Pancreas (tissue), 10 donors: ENCODE results near the gene LYZL4. TPM values are rescaled to one million over a fixed set of nuclear protein-coding genes. Genes with fewer than 3 reads are reported as not detected.

ENCODE experiments used
- ATAC-seq, 4 donors: fragments of 200-7000 bp; cut with Tn5 transposase; one replicate each; pipeline versions ENCODE4 v1.8.0 to v1.9.1; 2020; ENCODE audit warnings: mild to moderate bottlenecking in 4 of 4, moderate library complexity in 4 of 4
- DNase-seq, 6 donors: peaks; one replicate each; pipeline ENCODE4 v3.0.0-alpha.2; 2020
- FAIRE-seq: peaks from 2 replicates; lab custom pipeline; 2012; peaks lifted over from hg19 to GRCh38; lab: Jason Lieb, UNC
- H3K27ac ChIP-seq, 4 donors: fragments of 200-600 bp; sonication (generic); 1 replicate in 3 of 4; 2 replicates in 1 of 4; pipeline versions ENCODE4 v1.5.0 to v1.8.0; 2020
- H3K27me3 ChIP-seq, 4 donors: fragments of 200-600 bp; one replicate each; pipeline ENCODE4 v1.8.0; 2021
- H3K36me3 ChIP-seq, 3 donors: fragments of 200-600 bp; sonication (generic) in 1 of 3; one replicate each; pipeline versions ENCODE4 v1.5.0 to v1.8.0; 2020 to 2021
- H3K4me1 ChIP-seq, 3 donors: fragments of 200-600 bp; one replicate each; pipeline ENCODE4 v1.8.0; 2021
- H3K4me3 ChIP-seq, 4 donors: fragments of 200-600 bp; sonication (generic) in 2 of 4; one replicate each; pipeline versions ENCODE4 v1.5.0 to v1.8.0; 2020 to 2021
- H3K9me3 ChIP-seq, 4 donors: fragments of 200-600 bp; one replicate each; pipeline ENCODE4 v1.8.0; 2021
- WGBS, 2 donors: extraction: QIAGEN DNeasy Blood & Tissue Kit; methylation state at CpG; one replicate each; pipeline ENCODE4 v1.1.7; 2013; 5-methylcytosine and 5-hydroxymethylcytosine counted together
- intact Hi-C, 3 donors: fragments of 100-400 bp; cut with DNase I; formaldehyde crosslinking; loops; one replicate each; pipeline versions ENCODE4 v1.11.1 to v1.14.2; 2022
- polyA plus RNA-seq, 2 donors: library from polyadenylated mRNA; stranded (reverse); fragments of 200-250 nt; gene quantifications; one replicate each; pipeline ENCODE4 v1.2.3, GENCODE V29; 2013
- total RNA-seq, 6 donors: library from RNA; stranded (reverse); fragmentation: NEBNext Ultra II Directional in 4 of 6; extraction: Animal tissue kit (Norgen Biotek cat#: 25700) in 4 of 6; gene quantifications; one replicate each; pipeline versions ENCODE4 v1.2.1 to v1.2.4, GENCODE V29; 2021 to 2023
- TF ChIP-seq, protein P1 (sequence below), 4 donors: fragments of 200-600 bp; sonication (generic) in 3 of 4; IDR thresholded peaks; one replicate each; pipeline versions ENCODE4 v1.5.0 to v1.8.0; 2021; ENCODE audit warnings: antibody characterized with exemption in 4 of 4
- donor health status: healthy with polysubstance abuse.
- donor health status: DM: no; HTN: no; CAD: no; lungs with moderate emphysema.
- donor health status: DM: no; HTN: no; CAD: no.
- donor health status: control.
- donor health status: control.
- donor health status: Bipolar disorder and iron deficiency.
- donor health status: DM: yes; HTN: yes; CAD: no.
- donor health status: DM: no; HTN: no; CAD: no.
- donor health status: DM: no; HTN: no; CAD: no.
- donor health status: DM: yes; HTN: yes; CAD: no.

LYZL4 gene
- total and polyA plus RNA-seq, 8 donors: not detected

DNA sequence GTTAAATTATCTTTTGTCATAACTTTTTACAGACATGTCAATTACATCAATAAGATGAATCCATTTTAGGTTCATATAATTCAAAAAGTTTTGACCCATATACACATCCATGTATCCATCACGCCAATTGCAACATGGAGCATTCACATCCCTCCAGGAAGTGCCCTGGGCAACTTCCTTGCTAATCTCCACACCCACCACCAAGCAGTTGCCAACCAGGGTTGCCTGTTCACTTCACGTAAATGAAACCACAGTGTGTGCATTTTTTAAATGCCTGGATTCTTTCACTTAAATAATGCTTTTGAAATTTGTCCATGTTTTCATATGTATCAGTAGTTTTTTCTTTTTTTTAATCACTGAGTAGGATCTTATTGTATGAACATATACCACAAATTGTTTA, 40.7 kb upstream of the LYZL4 start:
- WGBS, 2 donors: 82 to 96% methylated on average over 2 of the region's 2 CpGs
- TF ChIP-seq, protein P1, sequence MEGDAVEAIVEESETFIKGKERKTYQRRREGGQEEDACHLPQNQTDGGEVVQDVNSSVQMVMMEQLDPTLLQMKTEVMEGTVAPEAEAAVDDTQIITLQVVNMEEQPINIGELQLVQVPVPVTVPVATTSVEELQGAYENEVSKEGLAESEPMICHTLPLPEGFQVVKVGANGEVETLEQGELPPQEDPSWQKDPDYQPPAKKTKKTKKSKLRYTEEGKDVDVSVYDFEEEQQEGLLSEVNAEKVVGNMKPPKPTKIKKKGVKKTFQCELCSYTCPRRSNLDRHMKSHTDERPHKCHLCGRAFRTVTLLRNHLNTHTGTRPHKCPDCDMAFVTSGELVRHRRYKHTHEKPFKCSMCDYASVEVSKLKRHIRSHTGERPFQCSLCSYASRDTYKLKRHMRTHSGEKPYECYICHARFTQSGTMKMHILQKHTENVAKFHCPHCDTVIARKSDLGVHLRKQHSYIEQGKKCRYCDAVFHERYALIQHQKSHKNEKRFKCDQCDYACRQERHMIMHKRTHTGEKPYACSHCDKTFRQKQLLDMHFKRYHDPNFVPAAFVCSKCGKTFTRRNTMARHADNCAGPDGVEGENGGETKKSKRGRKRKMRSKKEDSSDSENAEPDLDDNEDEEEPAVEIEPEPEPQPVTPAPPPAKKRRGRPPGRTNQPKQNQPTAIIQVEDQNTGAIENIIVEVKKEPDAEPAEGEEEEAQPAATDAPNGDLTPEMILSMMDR (IDR thresholded peaks at IDR 0.05): no peak
- Histone ChIP-seq H3K27ac (no peak overlapping the region), H3K36me3 (no peaks in the 10 kb centered on the region), H3K27me3 (no peaks in the 10 kb centered on the region), H3K9me3 (no peaks in the 10 kb centered on the region), H3K4me1 (no peaks in the 10 kb centered on the region), H3K4me3 (no peak overlapping the region)
- intact Hi-C loops: no loop called here
- ATAC-seq: no peak
- FAIRE-seq: no peak
- DNase-seq: no peak

DNA sequence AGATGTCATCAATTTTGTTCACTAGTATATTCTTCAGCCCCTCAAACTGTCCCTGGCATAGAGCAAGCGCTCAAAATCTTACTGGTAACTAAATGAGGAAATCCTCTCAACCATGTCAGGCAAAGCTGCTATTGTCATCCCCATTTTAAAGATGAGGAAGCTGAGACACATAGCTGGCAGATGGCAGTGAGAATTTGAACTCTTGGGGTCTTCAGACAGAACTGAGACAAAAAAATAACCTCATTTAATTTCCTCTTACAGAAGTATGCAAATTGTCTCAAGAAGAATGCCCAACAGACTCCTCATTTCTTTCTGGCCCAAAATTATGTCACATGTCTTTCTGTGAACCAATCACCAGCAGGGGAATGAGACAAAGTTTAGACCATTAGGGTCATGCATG, 40.2 kb upstream of the LYZL4 start:
- 91 to 97% methylated on average over 1 of the region's 1 CpG for WGBS, 2 donors
- no peaks in the 10 kb centered on the region for H3K4me1 ChIP-seq
- no peak overlapping the region for H3K4me3 ChIP-seq
- no peak for DNase-seq
- H3K36me3 ChIP-seq: no peaks in the 10 kb centered on the region
- H3K9me3 ChIP-seq: no peaks in the 10 kb centered on the region
- FAIRE-seq: no peak
- intact Hi-C loops: no loop called here
- TF ChIP-seq, protein P1 (IDR thresholded peaks at IDR 0.05): no peak
- no peak overlapping the region for H3K27ac ChIP-seq
- H3K27me3 ChIP-seq: no peaks in the 10 kb centered on the region
- no peak for ATAC-seq

DNA sequence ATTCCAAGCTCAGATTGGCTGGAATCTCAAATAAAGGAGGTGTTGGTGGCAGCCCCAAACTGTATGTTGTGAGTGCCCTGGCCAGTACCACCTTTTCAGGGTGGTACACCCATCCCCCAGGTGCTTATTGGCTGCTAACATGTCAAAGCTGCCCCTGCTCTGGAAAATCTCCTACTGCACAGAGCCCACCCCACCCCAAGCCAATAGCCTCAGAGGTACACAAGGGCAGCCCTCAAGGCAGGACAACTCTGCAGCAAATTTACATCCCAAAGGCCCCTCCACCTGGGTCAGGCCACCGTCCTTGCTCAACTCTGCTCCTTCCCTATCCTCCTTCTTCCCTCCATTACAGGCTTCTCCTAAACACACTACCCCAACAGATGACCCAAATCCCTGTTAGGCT, 37.1 kb upstream of the LYZL4 start:
- no peaks in the 10 kb centered on the region for H3K36me3 ChIP-seq
- FAIRE-seq (no peak), ATAC-seq (no peak), DNase-seq (no peak)
- intact Hi-C loops: loop anchor here in 1 of 3 donors (10.0 kb wide), 1 partner anchor 213 kb away; no protein-coding TSS in a partner anchor
- WGBS, 2 donors: 68 to 92% methylated on average over 1 of the region's 1 CpG
- no peak overlapping the region for H3K27ac ChIP-seq
- no peak overlapping the region for H3K4me3 ChIP-seq
- TF ChIP-seq, protein P1 (IDR thresholded peaks at IDR 0.05): no peak
- H3K27me3 ChIP-seq: no peaks in the 10 kb centered on the region
- H3K4me1 ChIP-seq: no peaks in the 10 kb centered on the region
- no peaks in the 10 kb centered on the region for H3K9me3 ChIP-seq

DNA sequence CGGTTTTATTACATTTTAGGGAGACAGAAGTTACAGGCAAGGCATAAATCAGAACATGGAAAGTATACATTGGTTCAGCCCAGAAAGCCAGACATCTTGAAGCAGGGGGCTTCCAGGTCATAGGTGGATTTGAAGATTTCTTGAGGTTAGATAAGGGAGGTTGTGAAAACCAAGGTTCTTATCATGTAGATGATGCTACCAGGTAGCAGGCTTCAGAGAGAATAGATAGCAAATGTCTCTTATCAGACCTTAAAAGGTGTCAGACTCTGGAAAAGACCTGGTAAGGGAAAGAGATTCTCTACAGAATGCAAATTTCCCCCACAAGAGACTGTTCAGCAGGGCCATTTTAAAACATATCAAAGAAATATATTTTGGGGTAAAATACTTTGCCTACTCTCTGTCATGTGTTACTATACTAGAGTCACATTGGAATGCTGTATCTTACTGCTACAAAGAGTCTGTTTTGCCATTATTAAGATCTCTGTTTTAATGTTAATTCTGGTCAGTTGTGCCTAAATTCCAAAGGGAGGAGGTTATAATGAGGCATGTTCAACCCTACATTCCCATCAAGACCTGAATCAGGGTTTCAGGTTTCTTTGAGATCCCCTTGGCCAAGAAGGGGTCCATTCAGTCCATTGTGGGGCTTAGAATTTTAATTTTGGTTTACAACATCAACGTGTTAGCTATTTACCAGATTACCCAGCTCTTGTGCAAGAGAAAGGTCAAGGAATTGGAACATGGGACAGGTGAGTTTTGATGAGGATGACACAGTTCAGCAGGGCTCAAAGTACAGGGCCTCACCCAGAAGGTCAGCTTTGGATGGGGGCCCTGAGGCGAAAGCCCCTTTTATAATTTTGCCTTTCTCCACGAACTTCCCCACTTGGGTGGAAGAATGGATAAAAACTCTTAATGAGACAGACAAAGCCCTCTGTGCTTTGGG, 36.0 kb upstream of the LYZL4 start:
- Histone ChIP-seq H3K27ac (no peak overlapping the region), H3K4me3 (no peak overlapping the region), H3K27me3 (no peaks in the 10 kb centered on the region), H3K9me3 (no peaks in the 10 kb centered on the region), H3K36me3 (no peaks in the 10 kb centered on the region), H3K4me1 (no peaks in the 10 kb centered on the region)
- TF ChIP-seq, protein P1 (IDR thresholded peaks at IDR 0.05): no peak
- ATAC-seq: no peak
- intact Hi-C loops: loop anchor here in 1 of 3 donors (10.0 kb wide), 1 partner anchor 212 kb away; no protein-coding TSS in a partner anchor
- DNase-seq: no peak
- FAIRE-seq: no peak
- WGBS, 2 donors: 53 to 60% methylated on average over 4 of the region's 4 CpGs
